ENCODE measurements around the gene GALK1. TPM values are rescaled to one million over a fixed set of nuclear protein-coding genes. Genes with fewer than 3 reads are reported as not detected.

Gene GALK1
- total RNA-seq, 4 donors from 2014 or later: 8.7 to 18.3 (median 11.0) TPM

- no peaks in the 10 kb centered on the region for H3K9me3 ChIP-seq
- in situ Hi-C loops (cut with MboI; ENCODE audit: low sequenced_read_pairs in 4 of 4) (no loop called here), intact Hi-C loops (cut with DNase I; ENCODE audit: low total_unique reads) (no loop called here)
- H3K27ac ChIP-seq: peak overlapping the region in 2 of 4 donors; percentile 12 to 23
- H3K27me3 ChIP-seq: peaks cover 19 to 29% (median 22%) of the 10 kb centered on the region in 3 donors
- DNase-seq (no peak), ATAC-seq (no peak)
- no peaks in the 10 kb centered on the region for H3K36me3 ChIP-seq
- TF ChIP-seq CTCF (IDR thresholded peaks at IDR 0.05 in 4 of 5, conservative IDR thresholded peaks at IDR 0.05 in 1 of 5) (no peak), POLR2A (IDR thresholded peaks at IDR 0.05) (no peak)
- peaks cover 0 to 4% of the 10 kb centered on the region in 2 donors for H3K4me1 ChIP-seq
- peak overlapping the region; percentile 37 to 47 (median 46) for H3K4me3 ChIP-seq
These were observed 42.9 kb downstream of the GALK1 start for GRCh38 chr17:75722076-75722475.

- peak overlapping the region in 2 of 4 donors; percentile 12 to 18 for H3K27ac ChIP-seq
- in situ Hi-C loops (cut with MboI; ENCODE audit: low sequenced_read_pairs in 4 of 4): no loop called here
- H3K4me3 ChIP-seq: peak overlapping the region; percentile 37 to 47 (median 46)
- H3K36me3 ChIP-seq: no peaks in the 10 kb centered on the region
- H3K4me1 ChIP-seq: peaks cover 0 to 4% of the 10 kb centered on the region in 2 donors
- H3K27me3 ChIP-seq: peaks cover 19 to 29% (median 22%) of the 10 kb centered on the region in 3 donors
- TF ChIP-seq POLR2A (IDR thresholded peaks at IDR 0.05) (no peak), CTCF (IDR thresholded peaks at IDR 0.05 in 4 of 5, conservative IDR thresholded peaks at IDR 0.05 in 1 of 5) (no peak)
- intact Hi-C loops (cut with DNase I; ENCODE audit: low total_unique reads): no loop called here
- no peaks in the 10 kb centered on the region for H3K9me3 ChIP-seq
- ATAC-seq: no peak
- DNase-seq: no peak
These were observed 43.5 kb downstream of the GALK1 start for GRCh38 chr17:75721463-75722011.

GRCh38 chr17:75720656-75721462 is 44.1 kb downstream of the GALK1 start, which contains the start of gene ITGB4:
TSS of gene ITGB4 (plus strand) at chr17:75721459. CDS start at chr17:75724704, 3,245 bp downstream.
- peak within 1 kb of the TSS in 3 of 4 donors; percentile 18 to 41 (median 23) for H3K27ac ChIP-seq
- in situ Hi-C loops (cut with MboI; ENCODE audit: low sequenced_read_pairs in 4 of 4) (no loop called here), intact Hi-C loops (cut with DNase I; ENCODE audit: low total_unique reads) (no loop called here)
- ATAC-seq (peak in 1 of 2 donors; percentile 23), DNase-seq (no peak)
- H3K4me3 ChIP-seq: peak within 1 kb of the TSS; percentile 37 to 47 (median 46)
- no peaks in the 10 kb centered on the region for H3K36me3 ChIP-seq
- TF ChIP-seq POLR2A (IDR thresholded peaks at IDR 0.05) (no peak), CTCF (IDR thresholded peaks at IDR 0.05 in 4 of 5, conservative IDR thresholded peaks at IDR 0.05 in 1 of 5) (no peak)
- peaks cover 0 to 4% of the 10 kb centered on the region in 2 donors for H3K4me1 ChIP-seq
- no peaks in the 10 kb centered on the region for H3K9me3 ChIP-seq
- H3K27me3 ChIP-seq: peaks cover 19 to 29% (median 22%) of the 10 kb centered on the region in 3 donors

- ATAC-seq: no peak
- Histone ChIP-seq H3K36me3 (no peaks in the 10 kb centered on the region), H3K27ac (no peak overlapping the region), H3K4me3 (no peak overlapping the region), H3K4me1 (peaks cover 0 to 4% of the 10 kb centered on the region in 2 donors), H3K9me3 (no peaks in the 10 kb centered on the region), H3K27me3 (peaks cover 19 to 29% (median 22%) of the 10 kb centered on the region in 3 donors)
- TF ChIP-seq CTCF (IDR thresholded peaks at IDR 0.05 in 4 of 5, conservative IDR thresholded peaks at IDR 0.05 in 1 of 5): no peak
- TF ChIP-seq POLR2A (IDR thresholded peaks at IDR 0.05): no peak
- no peak for DNase-seq
- intact Hi-C loops (cut with DNase I; ENCODE audit: low total_unique reads): no loop called here
- in situ Hi-C loops (cut with MboI; ENCODE audit: low sequenced_read_pairs in 4 of 4): no loop called here
These were observed 45.3 kb downstream of the GALK1 start for GRCh38 chr17:75719732-75720131.

Data from gastrocnemius medialis (tissue), 4 donors.